Measurements from ENCODE around the gene KRTAP4-5.

The KRTAP4-5 gene

GRCh38 chr17:41186872-41187271, 37.2 kb upstream of the KRTAP4-5 start:
- no peaks in the 10 kb centered on the region for H3K4me1 ChIP-seq (ENCODE audit: low read length)
- no peak overlapping the region for H2AFZ ChIP-seq (ENCODE audit: low read depth, low read length)
- H3K79me2 ChIP-seq (ENCODE audit: low read length), result no peaks in the 10 kb centered on the region
- H3K27ac ChIP-seq (ENCODE audit: low read length), result no peak overlapping the region
- peaks cover 15% of the 10 kb centered on the region for H3K27me3 ChIP-seq (ENCODE audit: low read depth, low read length)
- no peak overlapping the region for H3K9ac ChIP-seq (ENCODE audit: low read length)
- H3K4me2 ChIP-seq (ENCODE audit: low read length), result no peak overlapping the region
- TF ChIP-seq CTCF (IDR thresholded peaks at IDR 0.05; ENCODE audit: low read depth, low read length), result no peak
- no peak for TF ChIP-seq EZH2phosphoT487 (IDR thresholded peaks at IDR 0.05; ENCODE audit: low read depth)
- no peak overlapping the region for H3K4me3 ChIP-seq (ENCODE audit: low read length)
- H3K9me3 ChIP-seq (ENCODE audit: insufficient read depth, low read length), result no peaks in the 10 kb centered on the region
- H4K20me1 ChIP-seq (ENCODE audit: insufficient read depth, low read length), result no peaks in the 10 kb centered on the region
- H3K36me3 ChIP-seq (replicated peaks; ENCODE audit: low read depth, low read length), result no peaks in the 10 kb centered on the region

GRCh38 chr17:41185001-41185400, 35.4 kb upstream of the KRTAP4-5 start:
- TF ChIP-seq EZH2phosphoT487 (IDR thresholded peaks at IDR 0.05; ENCODE audit: low read depth) (no peak), CTCF (IDR thresholded peaks at IDR 0.05; ENCODE audit: low read depth, low read length) (no peak)
- Histone ChIP-seq H3K79me2 (ENCODE audit: low read length) (no peaks in the 10 kb centered on the region), H4K20me1 (ENCODE audit: insufficient read depth, low read length) (no peaks in the 10 kb centered on the region)

GRCh38 chr17:41184480-41184961, 34.9 kb upstream of the KRTAP4-5 start, which contains the start of gene KRTAP4-1:
Gene KRTAP4-1 (minus strand): TSS chr17:41184911. CDS start chr17:41184854, 57 bp downstream.
- Histone ChIP-seq H3K4me2 (ENCODE audit: low read length) (no peak within 1 kb of the TSS), H3K4me1 (ENCODE audit: low read length) (no peaks in the 10 kb centered on the region), H3K4me3 (ENCODE audit: low read length) (no peak within 1 kb of the TSS), H4K20me1 (ENCODE audit: insufficient read depth, low read length) (no peaks in the 10 kb centered on the region), H3K9ac (ENCODE audit: low read length) (no peak within 1 kb of the TSS), H3K79me2 (ENCODE audit: low read length) (no peaks in the 10 kb centered on the region), H3K36me3 (replicated peaks; ENCODE audit: low read depth, low read length) (no peaks in the 10 kb centered on the region), H3K27me3 (ENCODE audit: low read depth, low read length) (peaks cover 11% of the 10 kb centered on the region), H2AFZ (ENCODE audit: low read depth, low read length) (no peak within 1 kb of the TSS), H3K9me3 (ENCODE audit: insufficient read depth, low read length) (no peaks in the 10 kb centered on the region), H3K27ac (ENCODE audit: low read length) (no peak within 1 kb of the TSS)
- no peak for TF ChIP-seq EZH2phosphoT487 (IDR thresholded peaks at IDR 0.05; ENCODE audit: low read depth)
- TF ChIP-seq CTCF (IDR thresholded peaks at IDR 0.05; ENCODE audit: low read depth, low read length), result no peak

More at GRCh38 chr17:41185001-41185400, 35.4 kb upstream of the KRTAP4-5 start:
- H3K9ac ChIP-seq (ENCODE audit: low read length), result no peak overlapping the region
- peaks cover 11% of the 10 kb centered on the region for H3K27me3 ChIP-seq (ENCODE audit: low read depth, low read length)
- no peaks in the 10 kb centered on the region for H3K36me3 ChIP-seq (replicated peaks; ENCODE audit: low read depth, low read length)
- H3K27ac ChIP-seq (ENCODE audit: low read length), result no peak overlapping the region
- H3K4me1 ChIP-seq (ENCODE audit: low read length), result no peaks in the 10 kb centered on the region
- H3K4me2 ChIP-seq (ENCODE audit: low read length), result no peak overlapping the region
- H3K4me3 ChIP-seq (ENCODE audit: low read length), result no peak overlapping the region
- no peak overlapping the region for H2AFZ ChIP-seq (ENCODE audit: low read depth, low read length)
- H3K9me3 ChIP-seq (ENCODE audit: insufficient read depth, low read length), result no peaks in the 10 kb centered on the region

- Histone ChIP-seq H3K36me3 (replicated peaks; ENCODE audit: low read depth, low read length) (no peaks in the 10 kb centered on the region), H3K4me2 (ENCODE audit: low read length) (no peak overlapping the region), H3K9ac (ENCODE audit: low read length) (no peak overlapping the region), H3K4me3 (ENCODE audit: low read length) (no peak overlapping the region), H4K20me1 (ENCODE audit: insufficient read depth, low read length) (no peaks in the 10 kb centered on the region), H3K79me2 (ENCODE audit: low read length) (no peaks in the 10 kb centered on the region), H2AFZ (ENCODE audit: low read depth, low read length) (no peak overlapping the region), H3K9me3 (ENCODE audit: insufficient read depth, low read length) (no peaks in the 10 kb centered on the region), H3K27me3 (ENCODE audit: low read depth, low read length) (peaks cover 39% of the 10 kb centered on the region), H3K4me1 (ENCODE audit: low read length) (peaks cover 22% of the 10 kb centered on the region), H3K27ac (ENCODE audit: low read length) (no peak overlapping the region)
- no peak for TF ChIP-seq EZH2phosphoT487 (IDR thresholded peaks at IDR 0.05; ENCODE audit: low read depth)
- TF ChIP-seq CTCF (IDR thresholded peaks at IDR 0.05; ENCODE audit: low read depth, low read length), result no peak
Measured at GRCh38 chr17:41178843-41179616, 29.4 kb upstream of the KRTAP4-5 start.
